Subcutaneous abdominal adipose tissue (tissue), 5 donors: ENCODE results near the gene ARF1.

ENCODE experiments used
- H3K27ac ChIP-seq: one replicate; pipeline ENCODE4 v1.7.0; 2013; ENCODE audit warnings: low read depth, mild to moderate bottlenecking, inconsistent platforms, low read length, moderate library complexity
- H3K27me3 ChIP-seq, 5 donors: one replicate each; pipeline ENCODE4 v1.7.0; 2013; ENCODE audit warnings: low read length in 5 of 5, inconsistent platforms in 1 of 5; ENCODE audit not compliant: control insufficient read depth in 5 of 5, insufficient read depth in 4 of 5
- H3K36me3 ChIP-seq, 5 donors: one replicate each; pipeline ENCODE4 v1.7.0; 2013; ENCODE audit warnings: low read length in 5 of 5; ENCODE audit not compliant: control insufficient read depth in 5 of 5, insufficient read depth in 5 of 5
- H3K4me1 ChIP-seq, 5 donors: one replicate each; pipeline ENCODE4 v1.7.0; 2013; ENCODE audit warnings: low read length in 5 of 5, mild to moderate bottlenecking in 3 of 5, moderate library complexity in 1 of 5; ENCODE audit not compliant: control insufficient read depth in 5 of 5, insufficient read depth in 5 of 5
- H3K4me3 ChIP-seq, 5 donors: one replicate each; pipeline ENCODE4 v1.7.0; 2013; ENCODE audit warnings: low read length in 5 of 5, low read depth in 1 of 5
- H3K9ac ChIP-seq, 5 donors: one replicate each; pipeline ENCODE4 v1.7.0; 2013; ENCODE audit warnings: low read length in 5 of 5, mild to moderate bottlenecking in 4 of 5, moderate library complexity in 3 of 5
- H3K9me3 ChIP-seq, 5 donors: one replicate each; pipeline ENCODE4 v1.7.0; 2013; ENCODE audit warnings: low read length in 5 of 5; ENCODE audit not compliant: control insufficient read depth in 5 of 5
- donor health status: healthy.
- donor health status: healthy.
- donor health status: healthy.
- donor health status: healthy.
- donor health status: healthy.

ARF1 gene

GRCh38 chr1:228039986-228040385 is 42.5 kb upstream of the ARF1 start:
- Histone ChIP-seq H3K36me3 (no peaks in the 10 kb centered on the region), H3K27me3 (peaks cover 34 to 47% (median 43%) of the 10 kb centered on the region in 5 donors), H3K4me3 (no peak overlapping the region), H3K9me3 (peaks cover 0 to 5% (median 0%) of the 10 kb centered on the region in 5 donors), H3K27ac (no peak overlapping the region), H3K9ac (no peak overlapping the region), H3K4me1 (peaks cover 0 to 8% (median 4%) of the 10 kb centered on the region in 5 donors)

DNA sequence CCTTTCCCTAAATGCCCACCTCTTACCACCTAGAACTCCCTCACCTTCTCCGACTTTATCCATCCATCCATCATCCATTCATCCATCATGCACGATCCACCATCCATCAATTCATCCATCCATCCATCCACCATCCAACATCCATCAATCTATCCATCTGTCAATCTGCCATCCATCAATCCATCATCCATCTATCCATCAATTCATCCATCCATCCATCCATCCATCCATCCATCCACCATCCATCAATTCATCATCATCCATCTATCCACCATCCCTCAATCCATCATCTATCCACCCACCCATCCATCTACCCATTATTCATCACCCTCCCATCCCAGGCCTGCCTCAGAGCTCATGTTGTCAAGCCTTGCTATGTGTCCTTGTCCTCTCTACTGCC is 41.2 kb upstream of the ARF1 start:
- H3K4me3 ChIP-seq, result no peak overlapping the region
- H3K27ac ChIP-seq, result no peak overlapping the region
- peaks cover 0 to 8% (median 4%) of the 10 kb centered on the region in 5 donors for H3K4me1 ChIP-seq
- no peak overlapping the region for H3K9ac ChIP-seq
- peaks cover 32 to 42% (median 38%) of the 10 kb centered on the region in 5 donors for H3K27me3 ChIP-seq
- peaks cover 0 to 5% (median 0%) of the 10 kb centered on the region in 5 donors for H3K9me3 ChIP-seq
- no peaks in the 10 kb centered on the region for H3K36me3 ChIP-seq

DNA sequence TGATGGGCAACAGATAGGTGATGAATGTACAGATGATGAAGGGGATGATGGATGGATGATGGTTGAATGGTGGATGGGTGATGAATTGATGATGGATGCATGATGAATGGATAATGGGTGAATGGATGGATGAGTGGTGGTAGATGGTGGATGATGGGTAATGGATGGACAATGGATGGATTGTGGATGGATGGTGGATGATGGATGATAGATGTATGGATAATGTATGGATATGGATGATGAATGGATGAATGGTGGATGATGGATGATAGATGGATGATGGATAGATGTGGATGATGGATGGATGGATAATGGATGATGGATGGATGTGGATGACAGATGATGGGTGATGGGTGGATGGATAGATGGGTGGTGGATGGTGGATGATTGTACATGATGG is 40.0 kb upstream of the ARF1 start:
- Histone ChIP-seq H3K36me3 (no peaks in the 10 kb centered on the region), H3K9me3 (peaks cover 0 to 5% (median 0%) of the 10 kb centered on the region in 5 donors), H3K27ac (no peak overlapping the region), H3K4me3 (no peak overlapping the region), H3K27me3 (peaks cover 22 to 30% (median 28%) of the 10 kb centered on the region in 5 donors), H3K9ac (no peak overlapping the region), H3K4me1 (peaks cover 0 to 6% (median 3%) of the 10 kb centered on the region in 5 donors)

GRCh38 chr1:228043281-228043848 is 39.1 kb upstream of the ARF1 start:
- H3K9ac ChIP-seq, result no peak overlapping the region
- H3K27ac ChIP-seq, result no peak overlapping the region
- no peaks in the 10 kb centered on the region for H3K36me3 ChIP-seq
- peaks cover 16 to 24% (median 21%) of the 10 kb centered on the region in 5 donors for H3K27me3 ChIP-seq
- peaks cover 0 to 5% (median 0%) of the 10 kb centered on the region in 5 donors for H3K9me3 ChIP-seq
- H3K4me1 ChIP-seq, result no peaks in the 10 kb centered on the region
- no peak overlapping the region for H3K4me3 ChIP-seq

DNA sequence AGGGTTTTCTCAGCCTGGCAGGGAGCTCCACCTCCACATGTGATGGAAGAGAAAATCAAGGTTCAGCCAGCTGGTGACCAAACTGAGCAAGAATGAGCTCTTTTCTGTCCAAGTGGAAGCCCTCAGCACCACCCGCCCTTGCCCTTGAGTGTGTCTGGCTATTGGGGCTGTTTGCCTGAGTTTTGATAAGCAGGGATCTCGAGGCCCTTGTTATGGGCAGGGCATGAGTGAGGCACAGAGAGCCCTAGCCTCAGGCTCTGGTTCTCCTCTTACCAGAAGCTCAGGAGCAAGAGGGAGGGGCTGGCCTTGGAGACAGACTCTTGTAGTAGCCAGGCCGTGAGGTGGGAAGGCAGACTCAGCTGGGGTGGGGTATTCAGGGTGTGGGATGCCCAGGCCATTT is 37.5 kb upstream of the ARF1 start:
- H3K4me3 ChIP-seq, result no peak overlapping the region
- H3K9ac ChIP-seq, result no peak overlapping the region
- H3K27ac ChIP-seq, result no peak overlapping the region
- H3K36me3 ChIP-seq, result no peaks in the 10 kb centered on the region
- peaks cover 4 to 15% (median 7%) of the 10 kb centered on the region in 5 donors for H3K27me3 ChIP-seq
- H3K4me1 ChIP-seq, result no peaks in the 10 kb centered on the region
- H3K9me3 ChIP-seq, result peaks cover 0 to 5% (median 0%) of the 10 kb centered on the region in 5 donors

DNA sequence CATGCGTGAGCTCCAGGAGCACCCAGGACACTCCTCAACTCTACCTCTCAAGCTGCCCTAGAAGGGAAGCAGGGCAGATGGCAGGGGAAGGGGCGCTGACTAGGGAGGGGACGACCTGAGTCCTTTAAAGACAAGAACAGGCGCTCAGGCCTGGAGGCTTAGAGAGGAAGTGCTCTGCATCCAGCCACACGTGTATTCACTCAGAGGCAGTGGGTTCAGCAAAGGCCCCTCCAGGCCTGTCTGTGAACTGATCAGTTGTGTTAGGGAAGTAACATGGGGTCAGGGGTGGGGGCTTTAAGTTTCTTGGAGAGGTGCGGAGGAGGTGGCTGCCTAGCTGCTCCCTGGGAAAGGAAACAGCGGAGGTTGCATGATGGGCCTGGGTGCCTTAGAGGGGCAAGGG is 37.1 kb upstream of the ARF1 start:
- Histone ChIP-seq H3K27ac (no peak overlapping the region), H3K36me3 (no peaks in the 10 kb centered on the region), H3K4me3 (no peak overlapping the region), H3K9me3 (peaks cover 0 to 5% (median 0%) of the 10 kb centered on the region in 5 donors), H3K27me3 (peaks cover 0 to 16% (median 7%) of the 10 kb centered on the region in 5 donors), H3K9ac (no peak overlapping the region), H3K4me1 (no peaks in the 10 kb centered on the region)

- Histone ChIP-seq H3K4me3 (no peak overlapping the region), H3K36me3 (no peaks in the 10 kb centered on the region), H3K9me3 (peaks cover 0 to 5% (median 0%) of the 10 kb centered on the region in 5 donors), H3K9ac (no peak overlapping the region), H3K27me3 (peaks cover 0 to 19% (median 9%) of the 10 kb centered on the region in 5 donors), H3K4me1 (no peaks in the 10 kb centered on the region), H3K27ac (no peak overlapping the region)
These were observed 36.6 kb upstream of the ARF1 start for GRCh38 chr1:228045871-228046270.

DNA sequence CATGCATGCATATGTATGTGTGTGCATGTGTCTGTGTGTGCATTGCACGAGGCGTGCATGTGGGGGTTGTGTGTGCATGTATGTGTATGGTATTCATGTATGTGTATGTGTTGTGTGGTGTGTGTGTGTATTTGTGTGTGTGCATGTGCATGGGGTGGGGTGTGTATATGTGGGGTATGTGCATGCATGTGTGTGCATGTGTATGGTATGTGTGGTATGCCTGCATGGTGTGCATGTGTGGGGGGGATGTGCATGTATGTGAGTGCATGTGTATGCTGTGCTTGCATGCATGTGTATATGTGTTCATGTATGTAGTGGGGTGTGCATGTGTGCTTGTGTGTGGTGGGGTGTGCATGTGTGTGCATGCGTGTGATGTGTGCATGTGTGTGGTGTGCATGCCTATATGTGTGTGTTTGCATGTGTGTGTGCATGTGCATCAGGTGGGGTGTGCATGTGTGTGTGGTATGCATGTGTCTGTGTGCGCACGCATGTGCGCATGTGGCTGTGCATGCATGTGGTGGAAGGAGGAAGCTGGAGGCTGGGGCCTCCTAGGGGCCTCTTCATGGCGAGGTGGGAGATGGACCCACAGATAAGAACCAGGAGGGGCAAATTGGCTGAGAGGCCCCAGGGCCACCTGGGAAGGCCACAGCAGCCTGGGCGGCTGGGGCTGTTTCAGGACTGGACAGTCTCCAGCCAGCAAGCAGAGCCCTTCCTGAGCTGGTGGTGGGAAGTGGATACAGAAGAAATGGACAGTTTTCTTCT is 35.9 kb upstream of the ARF1 start:
- Histone ChIP-seq H3K27me3 (peaks cover 0 to 25% (median 10%) of the 10 kb centered on the region in 5 donors), H3K27ac (no peak overlapping the region), H3K4me1 (no peaks in the 10 kb centered on the region), H3K4me3 (no peak overlapping the region), H3K9ac (no peak overlapping the region), H3K9me3 (peaks cover 0 to 3% (median 0%) of the 10 kb centered on the region in 5 donors), H3K36me3 (no peaks in the 10 kb centered on the region)

- no peaks in the 10 kb centered on the region for H3K4me1 ChIP-seq
- H3K9ac ChIP-seq, result no peak overlapping the region
- no peaks in the 10 kb centered on the region for H3K36me3 ChIP-seq
- H3K9me3 ChIP-seq, result peaks cover 0 to 3% (median 0%) of the 10 kb centered on the region in 5 donors
- H3K4me3 ChIP-seq, result no peak overlapping the region
- no peak overlapping the region for H3K27ac ChIP-seq
- H3K27me3 ChIP-seq, result peaks cover 0 to 25% (median 10%) of the 10 kb centered on the region in 5 donors
These were observed 35.4 kb upstream of the ARF1 start for GRCh38 chr1:228047183-228047466.

GRCh38 chr1:228048120-228048519 is 34.4 kb upstream of the ARF1 start:
- Histone ChIP-seq H3K9ac (no peak overlapping the region), H3K9me3 (no peaks in the 10 kb centered on the region), H3K4me3 (no peak overlapping the region), H3K27me3 (peaks cover 0 to 31% (median 14%) of the 10 kb centered on the region in 5 donors), H3K27ac (no peak overlapping the region), H3K36me3 (no peaks in the 10 kb centered on the region), H3K4me1 (no peaks in the 10 kb centered on the region)
